Fibroblast of villous mesenchyme (primary cell): ENCODE data around the gene AFG3L2. TPM values are rescaled to one million over a fixed set of nuclear protein-coding genes. Genes with fewer than 3 reads are reported as not detected.

Experiments used
- DNase-seq: peaks from one replicate; pipeline ENCODE4 v3.0.0-alpha.2; 2010; ENCODE audit warnings: low read depth
- H3K4me3 ChIP-seq: 2 replicates; pipeline ENCODE4 v1.5.1; 2011; ENCODE audit warnings: low read depth, mild to moderate bottlenecking, low read length
- CTCF ChIP-seq: IDR thresholded peaks from 2 replicates; pipeline ENCODE4 v1.5.1; 2012; ENCODE audit warnings: low read depth, mild to moderate bottlenecking, low read length; ENCODE audit not compliant: insufficient read depth
- total RNA-seq: library from RNA; depleted of rRNA; stranded (reverse); fragments of >200 nt; gene quantifications from 2 replicates; pipeline ENCODE4 v1.2.3, GENCODE V29; 2012

The AFG3L2 gene
- total RNA-seq: 43.5 and 63.0 TPM in 2 replicates

- peak; percentile 100 for DNase-seq
Measured at GRCh38 chr18:12376754-12377555, at the start of gene AFG3L2. Gene AFG3L2, minus strand, starts transcription at chr18:12377227. Its CDS starts 145 bp downstream, at chr18:12377082.

GRCh38 chr18:12424252-12424651, 47.2 kb upstream of the AFG3L2 start:
- DNase-seq: no peak
- H3K4me3 ChIP-seq: no peak overlapping the region
- TF ChIP-seq CTCF: no peak

More at GRCh38 chr18:12376754-12377555, at the start of gene AFG3L2:
- peak within 1 kb of the TSS; percentile 84 for H3K4me3 ChIP-seq
- no peak for TF ChIP-seq CTCF

- no peak for DNase-seq
- H3K4me3 ChIP-seq: no peak overlapping the region
- TF ChIP-seq CTCF: no peak
Measured at GRCh38 chr18:12423820-12424219, 46.8 kb upstream of the AFG3L2 start.

GRCh38 chr18:12423393-12423792, 46.4 kb upstream of the AFG3L2 start:
- no peak for TF ChIP-seq CTCF
- no peak for DNase-seq
- H3K4me3 ChIP-seq: no peak overlapping the region

GRCh38 chr18:12422936-12423335, 45.9 kb upstream of the AFG3L2 start:
- no peak for DNase-seq
- peak; percentile 11 for TF ChIP-seq CTCF
- H3K4me3 ChIP-seq: no peak overlapping the region

- no peak for DNase-seq
- no peak overlapping the region for H3K4me3 ChIP-seq
- no peak for TF ChIP-seq CTCF
Measured at GRCh38 chr18:12421732-12422131, 44.7 kb upstream of the AFG3L2 start.
